Measurements from ENCODE around the gene CAP1. TPM values are rescaled to one million over a fixed set of nuclear protein-coding genes. Genes with fewer than 3 reads are reported as not detected.

Gene CAP1
- total and polyA plus RNA-seq, 9 of the 15 experiments (the other 6 are each of a cell fraction or from before 2014, with no cell fraction given): 230 to 658 (median 281) TPM

GRCh38 chr1:40032240-40032891, 8.2 kb upstream of the CAP1 start (continued):
- TF ChIP-seq DPF2 (IDR thresholded peaks at IDR 0.05): peak; percentile 44; the same call in 1 of the 2 replicates
- TF ChIP-seq RCOR1 (IDR thresholded peaks at IDR 0.05; ENCODE audit: borderline replicate concordance in 1 of 2, low read depth in 2 of 2, low read length in 2 of 2): peak in 1 of 2 experiments; percentile 21; a peak in 1 of 4 replicates
- 0 out of 2 replicates have a peak, but pooled peaks have one; percentile 10 for TF ChIP-seq ATF7 (IDR thresholded peaks at IDR 0.05)
- TF ChIP-seq EP300 (IDR thresholded peaks at IDR 0.05; ENCODE audit: low read length): 0 out of 2 replicates have a peak, but pooled peaks have one; percentile 6
- TF ChIP-seq MNT (conservative IDR thresholded peaks at IDR 0.05): peak in 1 of 2 experiments; percentile 17; a peak in 1 of 4 replicates
- 0 out of 2 replicates have a peak, but pooled peaks have one; percentile 9 for TF ChIP-seq ZNF384 (IDR thresholded peaks at IDR 0.05; ENCODE audit: low read depth, low read length)
- peak; percentile 61 for TF ChIP-seq CTCFL (IDR thresholded peaks at IDR 0.05; ENCODE audit: borderline replicate concordance, insufficient read depth, low read depth, low read length, poor library complexity, severe bottlenecking)
- TF ChIP-seq EHMT2 (IDR thresholded peaks at IDR 0.05): peak; percentile 65
- no peak for TF ChIP-seq USF2 (CRISPR knock-in tag; IDR thresholded peaks at IDR 0.05)
- TF ChIP-seq PTBP1 (IDR thresholded peaks at IDR 0.05; ENCODE audit: low read depth, low read length): no peak
- TF ChIP-seq ZNF511 (CRISPR knock-in tag; IDR thresholded peaks at IDR 0.05): no peak
- no peak for TF ChIP-seq PBX2 (CRISPR knock-in tag; IDR thresholded peaks at IDR 0.05; ENCODE audit: low read depth)
- TF ChIP-seq PBX2 (tag; conservative IDR thresholded peaks at IDR 0.05; ENCODE audit: low read depth): no peak
- 0 out of 2 replicates have a peak, but pooled peaks have one; percentile 34 for TF ChIP-seq SMARCA4 (IDR thresholded peaks at IDR 0.05)
- peak; percentile 19; the same call in 1 of the 2 replicates for TF ChIP-seq EP400 (IDR thresholded peaks at IDR 0.05)
- peak; percentile 65; the same call in 1 of the 2 replicates for TF ChIP-seq LCOR (CRISPR knock-in tag; IDR thresholded peaks at IDR 0.05)
